ENCODE data around the gene OXCT1.
A peak's percentile ranks its signal among the peaks of the same experiment; 100 is the strongest.

The OXCT1 gene

GRCh38 chr5:41785061-41785460 is 85.2 kb downstream of the OXCT1 start:
- Histone ChIP-seq H2BK120ac (ENCODE audit: low read depth, low read length) (no peak overlapping the region), H3K79me2 (ENCODE audit: control insufficient read depth, insufficient read depth, low read length) (no peaks in the 10 kb centered on the region), H4K5ac (ENCODE audit: low read length) (no peak overlapping the region), H3K27me3 (ENCODE audit: insufficient read depth, low read length, poor library complexity) (no peaks in the 10 kb centered on the region), H3K9ac (ENCODE audit: low read length) (no peak overlapping the region), H3K4me1 (ENCODE audit: control insufficient read depth, low read depth, low read length) (no peaks in the 10 kb centered on the region), H3K79me1 (ENCODE audit: low read length) (no peaks in the 10 kb centered on the region), H3K36me3 (ENCODE audit: control insufficient read depth, insufficient read depth, low read length) (no peaks in the 10 kb centered on the region), H3K27ac (ENCODE audit: low read depth, low read length) (no peak overlapping the region), H2BK15ac (replicated peaks; ENCODE audit: low read depth) (no peak overlapping the region), H3K4ac (ENCODE audit: low read depth, low read length) (no peak overlapping the region), H2AK5ac (ENCODE audit: low read length) (no peak overlapping the region), H4K8ac (ENCODE audit: low read depth, low read length) (peak overlapping the region; percentile 28), H3K23ac (ENCODE audit: low read length) (no peak overlapping the region), H3K4me2 (ENCODE audit: low read length) (no peak overlapping the region), H3K18ac (ENCODE audit: low read length) (no peak overlapping the region), H3K4me3 (ENCODE audit: low read length) (no peak overlapping the region), H2BK5ac (ENCODE audit: low read length) (no peak overlapping the region), H3K56ac (ENCODE audit: low read length) (no peak overlapping the region)
- no peak for DNase-seq

- H4K5ac ChIP-seq (ENCODE audit: low read length): no peak overlapping the region
- whole genome bisulfite sequencing (ENCODE audit: extremely low coverage, insufficient coverage, low lambda C conversion rate): no CpG with 5 or more reads among the region's 3 CpGs
- H3K27me3 ChIP-seq (ENCODE audit: insufficient read depth, low read length, poor library complexity): no peaks in the 10 kb centered on the region
- no peak overlapping the region for H3K27ac ChIP-seq (ENCODE audit: low read depth, low read length)
- no peak overlapping the region for H2BK15ac ChIP-seq (replicated peaks; ENCODE audit: low read depth)
- H3K4ac ChIP-seq (ENCODE audit: low read depth, low read length): no peak overlapping the region
- no peak overlapping the region for H3K23ac ChIP-seq (ENCODE audit: low read length)
- H4K8ac ChIP-seq (ENCODE audit: low read depth, low read length): no peak overlapping the region
- no peak overlapping the region for H2BK120ac ChIP-seq (ENCODE audit: low read depth, low read length)
- H2BK5ac ChIP-seq (ENCODE audit: low read length): no peak overlapping the region
- no peak overlapping the region for H3K18ac ChIP-seq (ENCODE audit: low read length)
- H3K36me3 ChIP-seq (ENCODE audit: control insufficient read depth, insufficient read depth, low read length): no peaks in the 10 kb centered on the region
- peaks cover 6% of the 10 kb centered on the region for H3K4me1 ChIP-seq (ENCODE audit: control insufficient read depth, low read depth, low read length)
- H3K56ac ChIP-seq (ENCODE audit: low read length): no peak overlapping the region
- H3K79me2 ChIP-seq (ENCODE audit: control insufficient read depth, insufficient read depth, low read length): no peaks in the 10 kb centered on the region
- no peak overlapping the region for H3K9ac ChIP-seq (ENCODE audit: low read length)
- H2AK5ac ChIP-seq (ENCODE audit: low read length): no peak overlapping the region
- H3K79me1 ChIP-seq (ENCODE audit: low read length): no peaks in the 10 kb centered on the region
- DNase-seq: no peak
- H3K4me2 ChIP-seq (ENCODE audit: low read length): no peak overlapping the region
- no peak overlapping the region for H3K4me3 ChIP-seq (ENCODE audit: low read length)
These were observed 91.8 kb downstream of the OXCT1 start for GRCh38 chr5:41778410-41778809.

- H2BK15ac ChIP-seq (replicated peaks; ENCODE audit: low read depth): no peak overlapping the region
- H3K18ac ChIP-seq (ENCODE audit: low read length): no peak overlapping the region
- no peak overlapping the region for H3K4me2 ChIP-seq (ENCODE audit: low read length)
- DNase-seq: no peak
- no peak overlapping the region for H4K8ac ChIP-seq (ENCODE audit: low read depth, low read length)
- H2BK5ac ChIP-seq (ENCODE audit: low read length): no peak overlapping the region
- no peaks in the 10 kb centered on the region for H3K79me2 ChIP-seq (ENCODE audit: control insufficient read depth, insufficient read depth, low read length)
- H3K79me1 ChIP-seq (ENCODE audit: low read length): no peaks in the 10 kb centered on the region
- H3K36me3 ChIP-seq (ENCODE audit: control insufficient read depth, insufficient read depth, low read length): no peaks in the 10 kb centered on the region
- H3K56ac ChIP-seq (ENCODE audit: low read length): no peak overlapping the region
- H3K9ac ChIP-seq (ENCODE audit: low read length): no peak overlapping the region
- no CpG with 5 or more reads among the region's 2 CpGs for WGBS (ENCODE audit: extremely low coverage, insufficient coverage, low lambda C conversion rate)
- H3K27ac ChIP-seq (ENCODE audit: low read depth, low read length): no peak overlapping the region
- H4K5ac ChIP-seq (ENCODE audit: low read length): no peak overlapping the region
- H2AK5ac ChIP-seq (ENCODE audit: low read length): no peak overlapping the region
- H2BK120ac ChIP-seq (ENCODE audit: low read depth, low read length): no peak overlapping the region
- no peak overlapping the region for H3K23ac ChIP-seq (ENCODE audit: low read length)
- H3K4me1 ChIP-seq (ENCODE audit: control insufficient read depth, low read depth, low read length): peaks cover 6% of the 10 kb centered on the region
- H3K27me3 ChIP-seq (ENCODE audit: insufficient read depth, low read length, poor library complexity): no peaks in the 10 kb centered on the region
- no peak overlapping the region for H3K4me3 ChIP-seq (ENCODE audit: low read length)
- H3K4ac ChIP-seq (ENCODE audit: low read depth, low read length): no peak overlapping the region
These were observed 93.8 kb downstream of the OXCT1 start for GRCh38 chr5:41776435-41776834.

GRCh38 chr5:41773799-41774198 is 96.4 kb downstream of the OXCT1 start:
- H3K4me2 ChIP-seq (ENCODE audit: low read length): no peak overlapping the region
- no peak overlapping the region for H3K4me3 ChIP-seq (ENCODE audit: low read length)
- H3K79me1 ChIP-seq (ENCODE audit: low read length): no peaks in the 10 kb centered on the region
- H3K36me3 ChIP-seq (ENCODE audit: control insufficient read depth, insufficient read depth, low read length): no peaks in the 10 kb centered on the region
- no peak overlapping the region for H2BK120ac ChIP-seq (ENCODE audit: low read depth, low read length)
- H3K79me2 ChIP-seq (ENCODE audit: control insufficient read depth, insufficient read depth, low read length): no peaks in the 10 kb centered on the region
- no peak overlapping the region for H3K4ac ChIP-seq (ENCODE audit: low read depth, low read length)
- H4K5ac ChIP-seq (ENCODE audit: low read length): no peak overlapping the region
- no CpG with 5 or more reads among the region's 1 CpG for WGBS (ENCODE audit: extremely low coverage, insufficient coverage, low lambda C conversion rate)
- no peak overlapping the region for H3K23ac ChIP-seq (ENCODE audit: low read length)
- H2BK5ac ChIP-seq (ENCODE audit: low read length): no peak overlapping the region
- no peak overlapping the region for H3K9ac ChIP-seq (ENCODE audit: low read length)
- H3K27ac ChIP-seq (ENCODE audit: low read depth, low read length): no peak overlapping the region
- H3K27me3 ChIP-seq (ENCODE audit: insufficient read depth, low read length, poor library complexity): no peaks in the 10 kb centered on the region
- H4K8ac ChIP-seq (ENCODE audit: low read depth, low read length): no peak overlapping the region
- no peak overlapping the region for H3K56ac ChIP-seq (ENCODE audit: low read length)
- no peak for DNase-seq
- peaks cover 6% of the 10 kb centered on the region for H3K4me1 ChIP-seq (ENCODE audit: control insufficient read depth, low read depth, low read length)
- no peak overlapping the region for H2AK5ac ChIP-seq (ENCODE audit: low read length)
- H3K18ac ChIP-seq (ENCODE audit: low read length): no peak overlapping the region
- H2BK15ac ChIP-seq (replicated peaks; ENCODE audit: low read depth): no peak overlapping the region

GRCh38 chr5:41772785-41773442 is 97.3 kb downstream of the OXCT1 start:
- H3K27me3 ChIP-seq (ENCODE audit: insufficient read depth, low read length, poor library complexity): no peaks in the 10 kb centered on the region
- no peak overlapping the region for H3K4ac ChIP-seq (ENCODE audit: low read depth, low read length)
- H2BK5ac ChIP-seq (ENCODE audit: low read length): no peak overlapping the region
- H3K23ac ChIP-seq (ENCODE audit: low read length): no peak overlapping the region
- H3K9ac ChIP-seq (ENCODE audit: low read length): no peak overlapping the region
- no peak overlapping the region for H3K27ac ChIP-seq (ENCODE audit: low read depth, low read length)
- no peak overlapping the region for H3K56ac ChIP-seq (ENCODE audit: low read length)
- H3K18ac ChIP-seq (ENCODE audit: low read length): no peak overlapping the region
- H2AK5ac ChIP-seq (ENCODE audit: low read length): no peak overlapping the region
- no peak overlapping the region for H4K5ac ChIP-seq (ENCODE audit: low read length)
- H2BK15ac ChIP-seq (replicated peaks; ENCODE audit: low read depth): no peak overlapping the region
- no CpG with 5 or more reads among the region's 4 CpGs for WGBS (ENCODE audit: extremely low coverage, insufficient coverage, low lambda C conversion rate)
- no peak overlapping the region for H3K4me3 ChIP-seq (ENCODE audit: low read length)
- no peak overlapping the region for H3K4me2 ChIP-seq (ENCODE audit: low read length)
- H3K79me2 ChIP-seq (ENCODE audit: control insufficient read depth, insufficient read depth, low read length): no peaks in the 10 kb centered on the region
- H3K4me1 ChIP-seq (ENCODE audit: control insufficient read depth, low read depth, low read length): peaks cover 6% of the 10 kb centered on the region
- no peak overlapping the region for H2BK120ac ChIP-seq (ENCODE audit: low read depth, low read length)
- no peaks in the 10 kb centered on the region for H3K36me3 ChIP-seq (ENCODE audit: control insufficient read depth, insufficient read depth, low read length)
- no peak for DNase-seq
- H3K79me1 ChIP-seq (ENCODE audit: low read length): no peaks in the 10 kb centered on the region
- no peak overlapping the region for H4K8ac ChIP-seq (ENCODE audit: low read depth, low read length)

GRCh38 chr5:41772056-41772455 is 98.2 kb downstream of the OXCT1 start:
- H3K36me3 ChIP-seq (ENCODE audit: control insufficient read depth, insufficient read depth, low read length): no peaks in the 10 kb centered on the region
- H2AK5ac ChIP-seq (ENCODE audit: low read length): no peak overlapping the region
- H3K18ac ChIP-seq (ENCODE audit: low read length): no peak overlapping the region
- no peaks in the 10 kb centered on the region for H3K79me1 ChIP-seq (ENCODE audit: low read length)
- no peak overlapping the region for H3K23ac ChIP-seq (ENCODE audit: low read length)
- DNase-seq: no peak
- no CpG with 5 or more reads among the region's 2 CpGs for WGBS (ENCODE audit: extremely low coverage, insufficient coverage, low lambda C conversion rate)
- no peak overlapping the region for H3K4me2 ChIP-seq (ENCODE audit: low read length)
- H3K27me3 ChIP-seq (ENCODE audit: insufficient read depth, low read length, poor library complexity): no peaks in the 10 kb centered on the region
- no peak overlapping the region for H3K27ac ChIP-seq (ENCODE audit: low read depth, low read length)
- H3K4me3 ChIP-seq (ENCODE audit: low read length): no peak overlapping the region
- H3K4ac ChIP-seq (ENCODE audit: low read depth, low read length): no peak overlapping the region
- H3K4me1 ChIP-seq (ENCODE audit: control insufficient read depth, low read depth, low read length): peaks cover 6% of the 10 kb centered on the region
- no peak overlapping the region for H4K8ac ChIP-seq (ENCODE audit: low read depth, low read length)
- no peak overlapping the region for H3K9ac ChIP-seq (ENCODE audit: low read length)
- no peak overlapping the region for H2BK5ac ChIP-seq (ENCODE audit: low read length)
- H4K5ac ChIP-seq (ENCODE audit: low read length): no peak overlapping the region
- no peak overlapping the region for H2BK120ac ChIP-seq (ENCODE audit: low read depth, low read length)
- no peaks in the 10 kb centered on the region for H3K79me2 ChIP-seq (ENCODE audit: control insufficient read depth, insufficient read depth, low read length)
- H2BK15ac ChIP-seq (replicated peaks; ENCODE audit: low read depth): no peak overlapping the region
- no peak overlapping the region for H3K56ac ChIP-seq (ENCODE audit: low read length)
